Stimulated activated CD8-positive, alpha-beta memory T cell treated with anti-CD3 and anti-CD28 coated beads, Interleukin-7, amount 100 ng/mL, for 24 hours (primary cell): ENCODE measurements around the gene CCL8.
"Not testable (repeated sequence)": the region's sequence is repeated elsewhere in the genome, so short reads cannot be mapped to it uniquely, and the experiment has no call there.

Source experiments
- DNase-seq: peaks from one replicate; pipeline ENCODE4 v3.0.0-alpha.2; 2020; ENCODE audit warnings: low read depth

CCL8 gene

DNA sequence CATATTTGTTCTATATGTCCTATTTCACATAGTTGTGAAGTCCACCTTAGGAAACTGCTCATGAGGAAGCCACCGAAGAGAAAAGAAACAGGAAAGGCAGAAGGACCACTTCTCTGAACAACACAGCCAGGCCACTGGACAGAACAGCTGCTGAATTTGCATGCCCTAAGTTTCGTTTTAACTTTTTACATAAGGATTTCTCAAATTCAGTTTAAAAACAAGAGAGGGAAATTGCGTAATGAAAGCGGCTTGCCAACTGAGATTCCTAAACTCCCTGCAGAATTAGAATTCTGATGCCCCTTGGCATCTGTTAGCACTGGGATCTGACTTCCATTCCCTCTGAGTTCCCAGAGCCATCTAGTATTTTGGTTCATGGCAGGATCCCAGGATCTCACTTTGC is 5.0 kb upstream of the CCL8 start:
- DNase-seq = no peak

DNA sequence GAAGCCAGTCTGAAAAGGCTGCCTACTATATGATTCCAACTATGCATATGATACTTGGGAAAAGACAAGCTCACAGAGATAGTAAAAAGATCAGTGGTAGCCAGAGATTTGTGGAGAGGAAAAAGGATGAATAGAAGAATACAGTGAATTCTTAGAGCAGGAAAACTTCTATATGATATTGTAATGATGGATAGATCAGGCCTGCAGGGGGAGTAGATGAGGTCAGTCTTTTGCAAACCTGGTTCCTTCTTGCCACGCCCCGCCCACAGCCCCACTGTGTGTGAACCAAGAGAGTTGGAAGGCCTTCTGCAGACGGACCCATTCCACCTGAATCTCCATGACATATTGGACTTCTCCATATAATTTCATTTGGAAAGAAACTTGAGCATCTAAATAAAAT is 761 bp upstream of the CCL8 start:
- DNase-seq = no peak

DNA sequence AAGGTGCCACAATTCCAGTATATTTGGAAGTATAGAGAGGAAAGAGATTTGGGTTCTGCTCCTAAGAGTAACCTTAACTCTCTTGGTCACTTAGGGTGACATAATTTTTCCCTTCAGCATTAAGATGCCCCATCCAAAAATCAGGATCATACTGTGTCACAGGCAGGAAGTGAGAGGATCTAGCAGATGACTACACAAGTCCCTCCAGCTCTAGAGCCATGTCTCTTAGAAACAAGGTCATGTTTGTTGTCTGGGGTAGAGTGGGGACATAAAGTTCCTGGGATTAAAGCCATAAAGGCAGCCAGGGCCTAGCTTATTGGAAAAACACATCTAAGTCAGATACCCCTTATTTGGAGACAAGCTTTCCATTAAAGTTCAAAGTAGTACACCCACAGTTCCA is 2.7 kb downstream of the CCL8 start:
- no peak for DNase-seq

DNA sequence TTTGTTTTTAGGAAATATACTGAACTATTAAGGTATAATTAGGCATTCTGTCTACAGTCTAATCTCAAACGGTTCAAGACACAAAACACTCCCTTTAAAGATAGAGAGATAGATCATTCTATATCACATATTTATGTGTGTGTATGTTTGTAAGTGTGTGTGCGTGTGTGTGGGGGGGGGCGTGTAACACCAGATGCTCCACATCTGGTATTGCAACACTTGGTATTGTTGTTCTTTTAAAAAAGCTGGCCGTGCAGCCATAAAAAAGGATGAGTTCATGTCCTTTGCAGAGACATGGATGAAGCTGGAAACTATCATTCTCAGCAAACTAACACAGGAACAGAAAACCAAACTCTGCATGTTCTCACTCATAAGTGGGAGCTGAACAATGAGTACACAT is 8.3 kb downstream of the CCL8 start:
- not testable (repeated sequence) for DNase-seq

DNA sequence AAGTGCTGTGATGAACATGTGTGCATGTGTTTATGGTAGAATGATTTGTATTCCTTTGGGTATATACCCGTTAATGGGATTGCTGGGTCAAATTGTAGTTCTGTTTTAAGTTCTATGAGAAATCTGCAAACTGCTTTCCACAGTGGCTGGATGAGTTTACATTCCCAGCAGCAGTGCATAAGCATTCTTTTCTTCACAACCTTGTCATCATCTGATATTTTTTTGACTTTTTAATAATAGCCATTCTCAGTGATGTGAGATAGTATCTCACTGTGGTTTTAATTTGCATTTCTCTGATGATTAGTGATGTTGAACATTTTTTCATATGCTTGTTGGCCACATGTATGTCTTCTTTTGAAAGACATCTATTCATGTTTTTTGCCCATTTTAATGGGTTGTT is 18.5 kb downstream of the CCL8 start:
- DNase-seq = no peak

DNA sequence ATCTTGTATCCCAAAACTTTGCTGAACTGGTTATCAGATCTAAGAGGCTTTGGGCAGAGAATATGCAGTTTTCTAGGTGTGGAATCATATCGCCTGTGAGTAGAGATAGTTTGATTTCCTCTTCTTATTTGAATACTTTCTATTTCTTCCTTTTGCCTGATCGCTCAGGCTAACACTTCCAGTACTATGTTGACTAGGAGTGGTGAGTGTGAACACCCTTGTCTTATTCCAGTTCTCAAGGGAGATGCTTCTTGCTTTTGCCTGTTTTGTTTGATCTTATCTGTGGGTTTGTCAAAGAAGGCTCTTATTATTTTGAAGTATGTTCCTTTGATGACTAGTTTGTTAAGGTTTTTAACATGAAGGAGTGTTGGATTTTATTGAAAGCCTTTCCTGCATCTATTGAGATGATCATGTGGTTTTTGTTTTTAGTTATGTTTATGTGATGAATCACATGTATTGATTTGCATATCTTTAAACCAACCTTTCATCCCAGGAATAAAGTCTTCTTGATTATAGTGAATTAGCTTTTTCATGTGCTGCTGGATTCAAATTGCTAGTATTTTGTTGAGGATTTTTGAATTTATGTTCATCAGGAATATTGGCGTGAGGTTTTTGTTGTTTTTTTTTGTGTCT is 20.0 kb downstream of the CCL8 start:
- DNase-seq = no peak

DNA sequence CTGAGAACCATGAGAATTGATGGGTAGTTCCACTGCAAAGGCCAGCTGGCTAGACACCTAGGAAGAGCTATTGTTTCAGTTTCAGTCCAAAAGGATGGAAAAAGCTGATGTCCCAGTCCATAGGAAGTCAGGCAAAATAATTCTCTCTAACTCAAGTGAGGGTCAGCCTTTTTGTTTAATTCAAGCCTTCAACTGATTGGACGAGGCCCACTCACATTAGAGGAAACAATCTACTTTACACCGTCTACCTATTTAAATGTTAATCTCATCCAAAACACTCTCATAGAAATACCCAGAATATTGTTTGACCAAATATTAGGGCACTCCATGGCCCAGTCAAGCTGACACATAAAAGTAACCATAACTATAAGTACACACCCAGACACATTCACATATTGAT is 22.7 kb downstream of the CCL8 start:
- no peak for DNase-seq

DNA sequence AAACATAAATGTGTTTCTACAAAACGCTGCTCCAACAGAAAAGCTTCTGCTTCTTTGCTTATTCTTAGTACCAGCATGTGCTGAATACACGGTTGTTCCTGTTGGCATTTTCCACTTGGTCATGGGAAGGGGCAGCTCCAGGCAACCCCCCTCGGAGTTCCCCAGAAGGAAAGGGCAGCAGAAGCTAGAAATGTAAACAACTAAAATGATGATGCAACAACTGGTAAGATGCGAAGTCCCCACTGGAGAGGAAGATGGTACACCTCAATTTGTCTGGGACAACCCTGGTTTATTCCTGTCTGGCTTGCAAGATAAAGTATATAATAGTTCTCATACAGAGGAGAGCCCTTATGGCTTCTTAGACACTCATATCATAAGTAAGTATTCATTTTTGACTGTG is 27.8 kb downstream of the CCL8 start:
- DNase-seq = no peak

DNA sequence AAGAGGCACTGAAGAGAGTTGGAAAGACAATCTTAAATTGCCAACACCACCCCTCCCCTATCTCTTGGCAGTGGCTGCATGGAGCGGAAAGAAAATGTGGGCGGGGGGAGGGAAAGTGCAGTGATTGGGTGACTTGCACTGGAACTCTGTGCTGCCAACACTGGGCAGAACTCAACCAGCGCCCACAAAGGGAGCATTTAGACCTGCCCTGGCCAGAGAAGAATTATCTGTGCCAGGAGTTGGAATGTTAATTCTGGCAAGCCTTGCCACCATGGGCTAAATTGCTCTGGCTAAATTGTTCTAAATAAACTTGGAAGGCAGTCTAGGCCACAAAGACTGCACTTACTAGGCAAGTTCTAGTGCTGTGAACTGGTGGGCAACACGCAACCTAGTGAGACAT is 30.5 kb downstream of the CCL8 start:
- no peak for DNase-seq

DNA sequence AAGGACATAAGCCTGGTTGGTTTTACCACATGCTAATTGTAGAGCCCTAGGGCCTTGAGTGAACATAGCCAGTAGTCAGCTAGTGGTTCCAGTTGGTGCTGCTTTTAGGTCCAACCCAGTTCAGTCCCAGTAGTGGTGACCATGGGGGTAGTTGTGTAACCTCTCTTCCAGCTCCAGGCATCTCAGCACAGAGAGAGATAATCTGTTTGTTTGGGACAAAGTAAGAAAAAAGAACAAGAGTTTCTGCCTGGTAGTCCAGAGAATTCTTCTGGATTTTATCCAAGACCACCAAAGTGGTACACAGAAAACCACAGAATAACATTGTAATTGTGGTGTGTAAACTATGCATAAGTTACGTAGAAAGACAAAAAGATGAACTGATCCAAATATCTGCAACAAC is 31.9 kb downstream of the CCL8 start:
- DNase-seq = no peak

DNA sequence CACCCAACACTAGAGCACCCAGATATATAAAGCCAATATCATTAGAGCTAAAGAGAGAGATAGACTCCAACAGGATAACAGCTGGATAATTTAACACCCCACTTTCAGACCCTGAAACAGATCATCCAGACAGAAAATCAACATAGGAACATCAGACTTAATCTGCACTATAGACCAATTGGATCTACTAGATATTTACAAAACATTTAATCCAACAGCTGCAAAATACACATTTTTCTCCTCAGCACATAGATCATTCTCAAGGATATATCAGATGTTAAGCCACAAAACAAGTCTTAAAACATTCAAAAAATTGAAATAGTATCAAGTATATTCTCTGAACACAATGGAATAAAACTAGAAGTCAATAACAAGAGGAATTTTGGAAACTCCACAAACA is 33.0 kb downstream of the CCL8 start:
- no peak for DNase-seq

DNA sequence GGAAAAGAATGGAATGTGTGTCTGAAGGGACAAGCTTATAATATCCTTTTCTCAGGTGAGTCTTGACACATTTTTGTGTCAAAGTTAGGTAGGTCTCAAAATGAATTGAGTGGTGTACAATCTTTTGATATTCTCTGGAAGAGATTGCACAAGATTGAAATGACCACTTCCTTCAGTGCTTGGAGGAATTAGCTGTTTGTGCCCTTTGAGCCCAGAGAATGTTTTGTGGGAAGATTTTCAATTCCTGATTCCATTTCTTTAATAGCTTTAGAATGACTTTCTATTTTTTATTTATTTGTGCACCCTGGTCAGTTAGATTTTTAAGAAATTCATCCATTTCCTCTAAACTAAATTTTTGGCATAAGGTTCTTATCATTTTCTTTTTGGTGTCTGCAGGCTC is 35.4 kb downstream of the CCL8 start:
- no peak for DNase-seq

DNA sequence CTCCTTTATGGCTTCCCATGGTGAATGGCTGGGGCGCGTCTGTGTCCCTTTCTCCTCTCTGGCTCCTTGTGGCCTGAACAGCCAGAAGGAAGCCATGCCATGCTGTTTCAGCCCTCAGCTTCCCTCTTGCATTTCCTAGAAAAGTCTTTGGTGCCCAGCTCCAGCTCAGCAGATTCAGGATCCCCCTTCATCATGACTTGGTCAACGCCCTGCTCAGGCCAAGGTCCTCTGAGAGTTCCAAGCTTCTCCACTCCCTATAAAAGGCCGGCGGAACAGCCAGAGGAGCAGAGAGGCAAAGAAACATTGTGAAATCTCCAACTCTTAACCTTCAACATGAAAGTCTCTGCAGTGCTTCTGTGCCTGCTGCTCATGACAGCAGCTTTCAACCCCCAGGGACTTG is 37.0 kb downstream of the CCL8 start, which contains the start of gene CCL13:
Gene CCL13 (plus strand): TSS at position 287 of the 400 bp plus-strand sequence. CDS start 47 bp downstream, at position 334.
- DNase-seq = no peak

DNA sequence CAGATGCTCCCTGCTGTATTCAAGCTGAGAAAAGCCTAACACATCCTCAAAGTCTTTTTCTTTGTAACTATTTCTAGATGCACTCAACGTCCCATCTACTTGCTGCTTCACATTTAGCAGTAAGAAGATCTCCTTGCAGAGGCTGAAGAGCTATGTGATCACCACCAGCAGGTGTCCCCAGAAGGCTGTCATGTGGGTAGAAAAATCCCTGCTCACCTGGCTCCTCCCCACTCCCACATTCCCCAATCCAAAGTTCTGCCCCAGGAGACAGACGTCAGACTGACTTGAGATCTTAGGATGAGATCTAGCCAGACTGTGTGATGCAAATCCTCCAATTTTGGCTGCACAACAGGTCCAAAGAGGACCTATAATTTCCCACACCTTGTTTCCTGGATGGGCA is 38.2 kb downstream of the CCL8 start:
- DNase-seq = no peak

DNA sequence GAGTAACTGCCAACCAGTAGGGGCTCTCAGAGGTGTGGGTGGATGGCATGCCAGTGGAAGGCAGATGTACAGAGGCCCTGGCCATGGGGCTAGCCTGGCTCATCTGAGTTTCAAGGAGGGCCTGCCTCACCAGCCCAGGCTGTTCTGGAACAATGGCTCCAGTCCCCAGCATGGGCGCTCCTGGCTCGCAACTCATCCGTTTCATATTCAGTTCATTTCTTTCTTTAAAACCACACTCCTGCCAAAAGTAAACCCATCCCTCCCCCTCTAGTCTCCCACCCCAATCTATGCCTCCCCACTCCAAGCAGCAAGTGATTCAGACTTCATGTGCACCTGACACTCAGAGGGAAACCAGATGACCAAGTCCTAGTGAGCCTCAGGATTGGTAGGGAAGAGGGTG is 39.4 kb downstream of the CCL8 start:
- no peak for DNase-seq

DNA sequence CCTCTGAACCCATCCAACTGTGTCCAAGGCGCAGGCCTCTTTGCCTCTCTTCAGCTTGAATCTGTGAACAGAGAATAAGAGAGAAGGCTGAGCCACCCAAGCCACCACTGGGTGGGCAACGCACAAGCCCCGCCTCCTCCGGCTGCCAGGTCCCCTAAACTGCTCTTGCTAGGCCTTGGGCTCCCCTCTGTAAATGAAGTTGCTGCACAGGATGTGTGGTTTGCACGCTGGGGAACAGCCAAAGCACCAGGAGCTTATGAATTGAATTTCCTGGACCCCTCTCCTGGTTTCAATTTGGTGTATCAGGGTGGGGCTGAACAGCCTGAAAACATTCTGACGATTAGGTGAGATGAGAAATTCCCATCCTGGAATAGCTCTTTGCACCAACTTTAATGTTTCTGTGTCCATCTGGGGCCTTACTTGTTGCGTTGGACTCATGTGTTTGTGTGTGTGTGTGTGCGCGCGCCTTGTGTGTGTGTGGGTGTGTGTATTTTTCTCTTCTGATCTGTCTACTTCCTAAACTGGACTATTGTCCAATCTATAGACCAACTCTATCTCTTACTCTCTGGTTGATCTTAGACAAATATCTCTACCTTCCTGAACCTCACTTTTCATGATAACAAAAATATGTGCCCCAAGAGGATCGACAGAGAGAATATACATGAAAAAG is 41.5 kb downstream of the CCL8 start:
- no peak for DNase-seq

DNA sequence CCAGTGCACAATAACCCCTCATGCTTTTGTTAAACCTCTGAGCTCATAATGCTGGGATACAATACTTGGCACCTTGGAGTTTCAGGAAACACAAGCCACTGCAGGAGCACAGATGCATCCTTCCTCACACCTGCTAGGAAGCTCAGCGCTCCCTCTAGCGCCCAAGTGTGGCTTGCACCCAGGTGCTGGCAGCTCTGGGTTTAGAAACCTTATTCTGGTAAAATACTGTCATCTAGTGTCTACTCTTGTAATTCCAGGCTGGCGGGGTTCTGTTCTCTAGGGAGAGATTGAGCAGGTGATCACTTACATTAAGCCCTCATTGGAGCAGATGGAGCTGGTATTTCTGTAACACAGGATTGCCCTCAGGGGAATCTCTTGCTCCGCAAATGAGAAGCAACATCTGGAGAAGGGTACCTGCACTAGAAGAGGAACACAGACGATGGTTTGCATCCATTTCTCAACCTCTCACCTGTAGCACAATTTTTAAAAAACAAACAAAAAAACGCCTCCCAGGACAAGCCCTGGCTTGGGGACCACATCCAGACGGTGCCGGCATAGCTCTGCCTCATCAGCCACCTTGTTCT is 42.3 kb downstream of the CCL8 start:
- DNase-seq = peak; percentile 41

DNA sequence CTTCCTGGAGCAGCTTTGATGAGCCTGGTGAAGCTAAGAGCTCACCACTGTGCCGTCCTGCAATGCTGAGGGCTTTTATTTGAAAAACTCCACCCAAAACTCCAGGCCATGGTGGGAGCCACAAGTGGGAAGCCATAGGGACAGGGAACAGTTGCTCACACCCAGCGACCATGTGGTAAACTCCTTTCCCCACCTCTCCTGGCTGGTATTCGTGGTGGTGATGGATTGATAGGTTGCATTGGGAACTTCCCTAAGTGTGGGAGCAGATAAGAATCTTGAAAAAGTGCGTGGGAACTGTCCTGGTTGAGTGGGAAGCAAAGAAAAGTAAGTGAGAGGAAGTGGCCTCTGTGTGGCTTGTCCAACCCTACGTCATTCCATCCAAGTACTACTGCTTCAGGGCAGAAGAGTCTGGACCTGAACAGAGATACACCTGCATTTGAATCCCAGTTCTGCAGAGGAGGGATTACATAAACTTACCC is 44.0 kb downstream of the CCL8 start, which contains the start of gene CCL1:
Gene CCL1 (minus strand): TSS at position 51 of the 479 bp plus-strand sequence. CDS start 72 bp downstream, outside the sequence.
- DNase-seq = no peak

DNA sequence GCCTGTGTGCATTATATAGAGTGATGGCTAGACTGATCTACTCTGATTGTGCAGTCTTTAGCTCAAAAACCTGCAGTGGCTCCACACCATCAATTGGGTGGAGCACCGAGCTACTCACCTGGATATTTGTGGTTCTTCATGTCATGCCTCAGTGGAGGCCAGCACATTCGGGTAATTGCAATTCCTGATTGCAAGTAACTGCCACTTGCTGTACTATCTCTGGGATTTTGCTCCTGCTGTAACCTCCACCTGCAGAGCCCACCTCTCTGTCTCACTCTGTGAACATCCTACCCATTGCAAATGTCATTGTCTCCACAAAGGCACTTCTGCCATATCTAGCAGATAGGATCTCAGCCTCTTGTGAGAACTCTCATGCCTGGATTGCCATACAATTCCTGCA is 45.5 kb downstream of the CCL8 start:
- DNase-seq = no peak

DNA sequence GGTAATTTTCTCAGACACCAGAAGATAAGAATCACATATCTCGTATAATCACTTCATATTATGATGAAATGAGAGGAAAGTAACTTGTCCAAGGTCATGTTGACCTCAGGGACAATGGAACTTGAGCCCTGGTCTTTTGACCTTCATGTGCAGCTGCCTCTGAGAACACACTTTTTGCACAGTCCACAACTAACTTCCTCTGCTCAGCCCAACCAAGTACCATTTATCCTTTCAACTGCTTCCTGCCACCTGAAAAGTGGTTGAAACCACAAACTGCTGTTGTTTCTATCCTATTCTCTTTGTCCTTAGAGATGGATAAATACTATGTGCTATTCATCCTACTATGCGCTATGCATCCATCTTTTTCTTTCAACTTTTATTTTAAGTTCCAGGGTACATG is 46.1 kb downstream of the CCL8 start:
- DNase-seq = no peak

DNA sequence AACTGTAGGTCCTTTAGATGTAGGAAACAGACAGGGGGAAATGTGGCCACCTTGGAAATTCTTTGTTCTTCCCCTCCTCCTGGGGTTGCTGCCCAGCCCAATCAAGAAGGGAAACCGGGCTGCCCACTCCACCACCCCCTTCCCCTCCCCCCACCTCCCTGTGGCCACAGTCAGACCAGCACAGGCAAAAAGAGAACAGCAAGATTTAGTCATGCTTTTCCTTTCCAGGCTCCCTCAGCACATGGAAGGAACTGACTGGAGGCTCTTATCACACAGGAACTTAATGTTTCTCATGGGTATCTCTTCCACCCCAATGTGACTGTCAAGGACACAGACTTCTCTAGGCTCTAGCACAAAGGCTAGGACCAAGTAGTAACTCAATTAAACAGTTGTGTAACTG is 46.8 kb downstream of the CCL8 start:
- DNase-seq = no peak

DNA sequence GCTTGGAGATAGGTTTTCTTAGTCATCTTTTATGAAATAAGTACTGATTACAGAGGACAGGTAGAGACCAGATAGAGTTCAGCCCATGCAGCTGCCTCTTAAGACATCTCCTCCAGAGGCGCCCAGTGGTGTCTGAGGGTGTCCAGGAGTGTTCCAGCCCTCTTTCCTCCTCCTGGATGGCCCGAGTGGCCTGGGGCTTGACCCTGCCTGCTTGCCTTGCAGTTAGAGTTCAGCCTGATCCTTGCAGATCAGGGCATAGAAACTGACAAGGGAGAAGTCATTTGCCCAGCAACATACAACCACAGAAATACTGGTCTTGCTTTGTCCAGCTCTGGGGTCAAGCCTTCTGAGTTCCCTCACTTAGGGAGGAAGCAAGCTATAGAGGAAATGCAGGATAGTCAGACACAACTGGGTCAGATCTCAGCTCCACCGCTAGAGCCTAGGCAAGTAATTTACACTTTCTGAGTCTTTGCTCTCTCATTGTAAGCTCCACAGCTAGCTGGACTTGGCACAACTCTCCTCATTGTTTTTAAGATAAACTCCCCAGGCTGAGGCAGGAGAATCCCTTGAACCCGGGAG is 47.4 kb downstream of the CCL8 start:
- DNase-seq = no peak
